GM23338 (cell line): Measurements from ENCODE around the gene CCDC92. TPM values are rescaled to one million over a fixed set of nuclear protein-coding genes. Genes with fewer than 3 reads are reported as not detected.

Experiments used
- ATAC-seq: fragments of 200-7000 bp; cut with Tn5 transposase; 3 replicates; pipeline ENCODE4 v1.9.1; 2020
- DNase-seq: peaks from one replicate; pipeline ENCODE4 v3.0.0-alpha.2; 2015; ENCODE audit warnings: low spot score
- H2AFZ ChIP-seq: fragments of 200-600 bp; sonication (generic); 2 replicates; pipeline ENCODE4 v1.8.0; 2016; ENCODE audit warnings: antibody characterized with exemption, mild to moderate bottlenecking, moderate library complexity
- H3F3A ChIP-seq: fragments of 200-600 bp; sonication (generic); replicated peaks from 2 replicates; pipeline ENCODE4 v1.8.0; 2017; ENCODE audit warnings: antibody characterized with exemption, mixed run types, low read depth
- H3K27ac ChIP-seq: fragments of 200-600 bp; sonication (generic); 2 replicates; pipeline ENCODE4 v1.6.1; 2016; ENCODE audit warnings: low read depth
- H3K27me3 ChIP-seq: fragments of 200-600 bp; sonication (generic); 2 replicates; pipeline ENCODE4 v1.8.0; 2016; ENCODE audit warnings: mild to moderate bottlenecking, mixed run types, moderate library complexity; ENCODE audit not compliant: insufficient read depth
- H3K36me3 ChIP-seq: fragments of 200-600 bp; sonication (generic); 2 replicates; pipeline ENCODE4 v1.8.0; 2016; ENCODE audit warnings: mild to moderate bottlenecking; ENCODE audit not compliant: insufficient read depth
- H3K4me1 ChIP-seq: fragments of 200-600 bp; sonication (generic); 2 replicates; pipeline ENCODE4 v1.8.0; 2016; ENCODE audit warnings: mild to moderate bottlenecking, moderate library complexity; ENCODE audit not compliant: insufficient read depth
- H3K4me2 ChIP-seq: fragments of 200-600 bp; sonication (generic); 2 replicates; pipeline ENCODE4 v1.7.1; 2017; ENCODE audit warnings: mixed run types
- H3K4me3 ChIP-seq: fragments of 200-600 bp; sonication (generic); 2 replicates; pipeline ENCODE4 v1.6.1; 2016; ENCODE audit warnings: mixed run types
- H3K79me2 ChIP-seq: fragments of 200-600 bp; sonication (generic); replicated peaks from 2 replicates; pipeline ENCODE4 v1.8.0; 2017; ENCODE audit warnings: mild to moderate bottlenecking; ENCODE audit not compliant: insufficient read depth
- H3K9me2 ChIP-seq: fragments of 200-600 bp; sonication (generic); 2 replicates; pipeline ENCODE4 v1.8.0; 2017; ENCODE audit not compliant: insufficient read depth
- H4K20me1 ChIP-seq: fragments of 200-600 bp; sonication (generic); replicated peaks from 2 replicates; pipeline ENCODE4 v1.8.0; 2017; ENCODE audit warnings: mild to moderate bottlenecking; ENCODE audit not compliant: insufficient read depth
- H3K27ac Mint-ChIP-seq: 2 replicates; pipeline ENCODE4 v1.8.0; 2020; ENCODE audit warnings: inconsistent platforms, mild to moderate bottlenecking, moderate library complexity, mixed read lengths
- H3K27me3 Mint-ChIP-seq: 3 replicates; pipeline ENCODE4 v1.8.0; 2022; ENCODE audit warnings: low read depth, mild to moderate bottlenecking, moderate library complexity, mixed read lengths, inconsistent platforms; ENCODE audit not compliant: insufficient read depth, poor library complexity
- H3K36me3 Mint-ChIP-seq: 3 replicates; pipeline ENCODE4 v1.8.0; 2021; ENCODE audit warnings: low read depth, mild to moderate bottlenecking, inconsistent platforms, moderate library complexity, mixed read lengths
- H3K4me1 Mint-ChIP-seq: 3 replicates; pipeline ENCODE4 v1.8.0; 2020; ENCODE audit warnings: mild to moderate bottlenecking, inconsistent platforms, mixed read lengths
- H3K4me3 Mint-ChIP-seq: 3 replicates; pipeline ENCODE4 v1.8.0; 2021; ENCODE audit warnings: moderate library complexity, mild to moderate bottlenecking, inconsistent platforms, mixed read lengths
- H3K9me3 Mint-ChIP-seq: 3 replicates; pipeline ENCODE4 v1.8.0; 2020; ENCODE audit warnings: moderate library complexity, mild to moderate bottlenecking, inconsistent platforms, mixed read lengths
- CREB1 ChIP-seq: fragments of 250-450 bp; sonication (Bioruptor Pico); IDR thresholded peaks from 2 replicates; pipeline ENCODE4 v1.5.0; 2020; ENCODE audit warnings: low read depth, mild to moderate bottlenecking, moderate library complexity
- CTCF ChIP-seq, 2 experiments: fragments of 200-600 bp in 1 of 2; sonication (generic) in 1 of 2; conservative IDR thresholded peaks; 2 replicates each; pipeline versions ENCODE4 v1.5.1 to v1.6.1; 2016 to 2017; ENCODE audit warnings: antibody characterized with exemption in 2 of 2, low read depth in 2 of 2, mild to moderate bottlenecking in 2 of 2, moderate library complexity in 1 of 2
- EZH2 ChIP-seq: fragments of 200-600 bp; sonication (generic); IDR thresholded peaks from one replicate; pipeline ENCODE4 v1.8.0; 2017; ENCODE audit warnings: antibody characterized with exemption, mild to moderate bottlenecking, low read depth; ENCODE audit not compliant: unreplicated experiment
- EZH2phosphoT487 ChIP-seq: fragments of 200-600 bp; sonication (generic); IDR thresholded peaks from one replicate; pipeline ENCODE4 v1.8.1; 2018; ENCODE audit warnings: antibody characterized with exemption; ENCODE audit not compliant: unreplicated experiment
- JUNB ChIP-seq: IDR thresholded peaks from one replicate; pipeline ENCODE4 v1.6.1; 2016; ENCODE audit warnings: antibody characterized with exemption; ENCODE audit not compliant: unreplicated experiment
- NANOG ChIP-seq: IDR thresholded peaks from 2 replicates; pipeline ENCODE4 v1.6.1; 2016; ENCODE audit warnings: antibody characterized with exemption, borderline replicate concordance
- POLR2AphosphoS5 ChIP-seq: IDR thresholded peaks from 2 replicates; pipeline ENCODE4 v1.6.1; 2016; ENCODE audit warnings: antibody characterized with exemption, low read depth
- STAT1 ChIP-seq: IDR thresholded peaks from one replicate; pipeline ENCODE4 v1.6.1; 2016; ENCODE audit warnings: antibody characterized with exemption; ENCODE audit not compliant: unreplicated experiment
- ZNF114 ChIP-seq: fragments of 250-450 bp; sonication (Bioruptor Pico); IDR thresholded peaks from 2 replicates; pipeline ENCODE4 v1.5.0; 2020; ENCODE audit warnings: mild to moderate bottlenecking, moderate library complexity
- ZNF331 ChIP-seq: fragments of 250-450 bp; sonication (Bioruptor Pico); IDR thresholded peaks from 2 replicates; pipeline ENCODE4 v1.5.0; 2020; ENCODE audit warnings: low read depth, mild to moderate bottlenecking, moderate library complexity
- ZNF462 ChIP-seq: fragments of 250-450 bp; sonication (Bioruptor Pico); IDR thresholded peaks from 2 replicates; pipeline ENCODE4 v1.5.0; 2020; ENCODE audit warnings: mild to moderate bottlenecking, moderate library complexity
- polyA plus RNA-seq: library from polyadenylated mRNA; unstranded; fragments of >200 nt; fragmentation: Nextera tagmentation; extraction: Ambion mirVana; gene quantifications from 2 replicates; pipeline ENCODE4 v1.2.1, GENCODE V29; 2016
- total RNA-seq: library from RNA; depleted of rRNA; stranded (reverse); fragments of >200 nt; shearing (Covaris generic); gene quantifications from 2 replicates; pipeline ENCODE4 v1.2.3, GENCODE V29; 2014
- TF ChIP-seq, protein P1 (sequence below): IDR thresholded peaks from 2 replicates; pipeline ENCODE4 v1.6.1; 2016; ENCODE audit warnings: antibody characterized with exemption
- TF ChIP-seq, protein P2 (sequence below): IDR thresholded peaks from one replicate; pipeline ENCODE4 v1.6.1; 2018; ENCODE audit warnings: antibody characterized with exemption; ENCODE audit not compliant: unreplicated experiment

The CCDC92 gene
- total and polyA plus RNA-seq, 2 experiments from 2014 or later: 0.08 to 0.31 TPM

GRCh38 chr12:123923038-123923437 lies 49.6 kb downstream of the CCDC92 start:
- Histone ChIP-seq H4K20me1 (no peaks in the 10 kb centered on the region), H2AFZ (no peak overlapping the region), H3K4me1 (no peaks in the 10 kb centered on the region), H3K27me3 (no peaks in the 10 kb centered on the region), H3K27ac (no peak overlapping the region), H3F3A (no peaks in the 10 kb centered on the region), H3K79me2 (no peaks in the 10 kb centered on the region), H3K4me2 (no peak overlapping the region), H3K36me3 (no peaks in the 10 kb centered on the region), H3K9me2 (no peaks in the 10 kb centered on the region), H3K4me3 (no peak overlapping the region)
- ATAC-seq (no peak), DNase-seq (no peak)
- no peaks in the 10 kb centered on the region; the same call in 2 of the 3 replicates for H3K4me1 Mint-ChIP-seq
- no peak overlapping the region for H3K4me3 Mint-ChIP-seq
- peaks cover 17% of the 10 kb centered on the region for H3K27me3 Mint-ChIP-seq
- no peak overlapping the region for H3K27ac Mint-ChIP-seq
- no peak for TF ChIP-seq ZNF462 (CRISPR knock-in tag)
- no peak for TF ChIP-seq ZNF114 (CRISPR knock-in tag)
- TF ChIP-seq NANOG: no peak
- no peak for TF ChIP-seq EZH2
- TF ChIP-seq STAT1: no peak
- TF ChIP-seq JUNB: no peak
- TF ChIP-seq POLR2AphosphoS5: no peak
- TF ChIP-seq, protein P1, sequence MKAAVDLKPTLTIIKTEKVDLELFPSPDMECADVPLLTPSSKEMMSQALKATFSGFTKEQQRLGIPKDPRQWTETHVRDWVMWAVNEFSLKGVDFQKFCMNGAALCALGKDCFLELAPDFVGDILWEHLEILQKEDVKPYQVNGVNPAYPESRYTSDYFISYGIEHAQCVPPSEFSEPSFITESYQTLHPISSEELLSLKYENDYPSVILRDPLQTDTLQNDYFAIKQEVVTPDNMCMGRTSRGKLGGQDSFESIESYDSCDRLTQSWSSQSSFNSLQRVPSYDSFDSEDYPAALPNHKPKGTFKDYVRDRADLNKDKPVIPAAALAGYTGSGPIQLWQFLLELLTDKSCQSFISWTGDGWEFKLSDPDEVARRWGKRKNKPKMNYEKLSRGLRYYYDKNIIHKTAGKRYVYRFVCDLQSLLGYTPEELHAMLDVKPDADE: no peak
- no peak for TF ChIP-seq ZNF331 (CRISPR knock-in tag)
- TF ChIP-seq, protein P2, sequence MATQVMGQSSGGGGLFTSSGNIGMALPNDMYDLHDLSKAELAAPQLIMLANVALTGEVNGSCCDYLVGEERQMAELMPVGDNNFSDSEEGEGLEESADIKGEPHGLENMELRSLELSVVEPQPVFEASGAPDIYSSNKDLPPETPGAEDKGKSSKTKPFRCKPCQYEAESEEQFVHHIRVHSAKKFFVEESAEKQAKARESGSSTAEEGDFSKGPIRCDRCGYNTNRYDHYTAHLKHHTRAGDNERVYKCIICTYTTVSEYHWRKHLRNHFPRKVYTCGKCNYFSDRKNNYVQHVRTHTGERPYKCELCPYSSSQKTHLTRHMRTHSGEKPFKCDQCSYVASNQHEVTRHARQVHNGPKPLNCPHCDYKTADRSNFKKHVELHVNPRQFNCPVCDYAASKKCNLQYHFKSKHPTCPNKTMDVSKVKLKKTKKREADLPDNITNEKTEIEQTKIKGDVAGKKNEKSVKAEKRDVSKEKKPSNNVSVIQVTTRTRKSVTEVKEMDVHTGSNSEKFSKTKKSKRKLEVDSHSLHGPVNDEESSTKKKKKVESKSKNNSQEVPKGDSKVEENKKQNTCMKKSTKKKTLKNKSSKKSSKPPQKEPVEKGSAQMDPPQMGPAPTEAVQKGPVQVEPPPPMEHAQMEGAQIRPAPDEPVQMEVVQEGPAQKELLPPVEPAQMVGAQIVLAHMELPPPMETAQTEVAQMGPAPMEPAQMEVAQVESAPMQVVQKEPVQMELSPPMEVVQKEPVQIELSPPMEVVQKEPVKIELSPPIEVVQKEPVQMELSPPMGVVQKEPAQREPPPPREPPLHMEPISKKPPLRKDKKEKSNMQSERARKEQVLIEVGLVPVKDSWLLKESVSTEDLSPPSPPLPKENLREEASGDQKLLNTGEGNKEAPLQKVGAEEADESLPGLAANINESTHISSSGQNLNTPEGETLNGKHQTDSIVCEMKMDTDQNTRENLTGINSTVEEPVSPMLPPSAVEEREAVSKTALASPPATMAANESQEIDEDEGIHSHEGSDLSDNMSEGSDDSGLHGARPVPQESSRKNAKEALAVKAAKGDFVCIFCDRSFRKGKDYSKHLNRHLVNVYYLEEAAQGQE: no peak
- TF ChIP-seq CREB1 (CRISPR knock-in tag): no peak
- no peak for TF ChIP-seq EZH2phosphoT487
- TF ChIP-seq CTCF (conservative IDR thresholded peaks at IDR 0.05; ENCODE audit: low read depth in 2 of 2): no peak
- H3K36me3 Mint-ChIP-seq: no peaks in the 10 kb centered on the region
- H3K9me3 Mint-ChIP-seq: no peaks in the 10 kb centered on the region
